M059J (cell line): ENCODE results near the gene CRYBG1. TPM values are rescaled to one million over a fixed set of nuclear protein-coding genes. Genes with fewer than 3 reads are reported as not detected.
"Not testable (repeated sequence)": the region's sequence is repeated elsewhere in the genome, so short reads cannot be mapped to it uniquely, and the experiment has no call there.

Experiments used
- DNase-seq: peaks from one replicate; pipeline ENCODE4 v3.0.0-alpha.2; 2012; ENCODE audit warnings: low read depth
- total RNA-seq: library from RNA; depleted of rRNA; stranded (reverse); fragments of >200 nt; shearing (Covaris generic); gene quantifications from 2 replicates; pipeline ENCODE4 v1.2.3, GENCODE V29; 2014

The CRYBG1 gene
- total RNA-seq, 1 experiment from 2014 or later, result 18.9 TPM

GRCh38 chr6:106548926-106549455 lies 188.5 kb downstream of the CRYBG1 start:
- not testable (repeated sequence) for DNase-seq

DNA sequence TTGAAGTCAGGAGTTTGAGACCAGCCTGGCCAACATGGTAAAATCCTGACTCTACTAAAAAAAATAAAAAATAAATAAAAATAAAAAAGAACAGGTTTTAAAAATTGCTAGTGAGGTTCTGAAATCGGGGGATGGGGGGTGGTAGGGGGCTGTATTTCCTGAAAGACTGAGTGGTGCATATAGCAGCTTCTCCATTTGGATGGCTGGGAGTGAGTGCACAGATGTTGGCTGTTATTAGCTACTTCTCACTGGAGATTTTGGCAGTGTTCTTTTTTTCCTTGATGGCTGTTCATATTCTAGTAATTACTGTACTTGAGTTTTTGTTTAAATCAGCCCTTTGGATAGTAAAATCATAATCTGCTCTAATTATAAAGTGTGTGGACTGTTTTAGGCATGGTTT lies 189.0 kb downstream of the CRYBG1 start:
- no peak for DNase-seq

DNA sequence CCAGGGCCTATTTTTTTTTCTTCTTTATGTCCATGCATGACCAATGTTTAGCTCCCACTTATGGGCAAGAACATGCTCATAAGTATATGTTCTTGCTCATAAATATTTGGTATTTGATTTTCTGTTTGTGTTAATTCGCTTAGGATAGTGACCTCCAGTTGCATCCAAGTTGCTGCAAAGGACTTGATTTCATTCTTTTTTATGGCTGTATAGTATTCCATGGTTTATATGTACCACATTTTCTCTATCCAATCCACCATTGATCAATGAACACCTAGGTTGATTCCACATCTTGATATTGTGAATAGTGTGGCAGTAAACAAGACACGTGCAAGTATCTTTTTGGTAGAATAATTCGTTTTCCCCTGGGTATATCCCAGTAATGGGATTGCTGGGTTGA lies 190.6 kb downstream of the CRYBG1 start:
- no peak for DNase-seq

DNA sequence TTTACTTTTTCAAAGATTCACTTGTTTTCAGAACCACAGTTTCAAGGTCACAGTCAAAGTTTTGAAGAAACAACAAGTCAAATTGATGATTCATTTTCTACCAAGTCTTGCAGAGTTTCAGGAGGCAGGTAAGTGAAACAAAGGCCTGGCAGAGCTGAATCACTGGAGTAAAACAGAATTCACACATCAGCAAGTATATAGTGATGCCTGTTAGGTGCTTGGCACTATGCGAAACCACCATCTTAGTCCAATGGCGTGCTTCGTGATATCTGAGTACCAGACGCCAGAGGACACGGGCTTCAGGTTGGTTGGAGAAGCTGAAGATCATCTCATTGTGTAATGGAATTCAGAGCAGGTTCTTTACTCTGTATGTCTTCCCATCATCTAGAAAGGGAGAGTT lies 192.9 kb downstream of the CRYBG1 start:
- DNase-seq, result no peak

- DNase-seq, result no peak
Measured at GRCh38 chr6:106555767-106556166, 195.2 kb downstream of the CRYBG1 start.

DNA sequence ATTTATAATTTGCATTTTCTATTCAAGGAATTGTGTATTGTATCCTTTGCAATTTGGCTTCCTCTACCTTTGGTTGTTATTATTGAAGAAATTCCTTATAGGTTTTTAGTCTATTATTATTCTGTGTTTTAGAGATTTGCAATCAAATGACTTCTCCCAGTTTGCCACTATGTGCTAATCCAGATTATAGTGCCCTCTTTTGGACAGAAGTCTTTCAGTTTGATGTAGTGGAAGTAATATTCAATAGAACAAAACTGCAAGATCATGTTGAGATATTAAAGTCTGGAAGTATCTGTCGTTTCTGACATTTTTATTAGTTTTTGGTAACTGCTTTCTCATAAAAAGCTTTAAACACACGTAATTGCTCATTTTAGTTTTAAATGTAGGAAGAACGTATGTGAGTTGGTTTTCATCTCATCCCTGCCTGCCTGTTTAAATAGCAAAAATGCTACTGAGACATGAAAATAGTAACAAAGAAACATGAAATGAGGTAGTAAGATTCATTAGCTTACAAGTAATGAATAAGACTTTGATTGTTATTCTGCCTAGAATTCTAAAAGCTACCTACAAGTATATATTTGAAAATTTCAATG lies 195.9 kb downstream of the CRYBG1 start:
- DNase-seq, result peak; percentile 49

- DNase-seq, result no peak
Measured at GRCh38 chr6:106557837-106558236, 197.3 kb downstream of the CRYBG1 start.

DNA sequence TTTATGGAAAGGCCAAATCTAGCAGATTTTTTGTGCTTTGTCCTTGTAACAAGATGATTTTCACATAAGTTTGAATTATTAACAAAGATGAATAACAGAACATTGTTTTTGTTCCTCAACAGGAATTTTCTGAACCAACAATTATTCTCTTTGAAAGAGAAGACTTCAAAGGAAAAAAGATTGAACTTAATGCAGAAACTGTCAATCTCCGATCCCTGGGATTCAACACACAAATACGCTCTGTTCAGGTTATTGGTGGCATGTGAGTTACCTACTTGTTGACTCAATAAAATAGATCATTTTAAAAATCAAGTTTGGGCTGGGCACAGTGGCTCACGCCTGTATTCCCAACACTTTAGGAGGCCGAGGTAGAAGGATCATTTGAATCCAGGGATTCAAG lies 197.8 kb downstream of the CRYBG1 start:
- no peak for DNase-seq

DNA sequence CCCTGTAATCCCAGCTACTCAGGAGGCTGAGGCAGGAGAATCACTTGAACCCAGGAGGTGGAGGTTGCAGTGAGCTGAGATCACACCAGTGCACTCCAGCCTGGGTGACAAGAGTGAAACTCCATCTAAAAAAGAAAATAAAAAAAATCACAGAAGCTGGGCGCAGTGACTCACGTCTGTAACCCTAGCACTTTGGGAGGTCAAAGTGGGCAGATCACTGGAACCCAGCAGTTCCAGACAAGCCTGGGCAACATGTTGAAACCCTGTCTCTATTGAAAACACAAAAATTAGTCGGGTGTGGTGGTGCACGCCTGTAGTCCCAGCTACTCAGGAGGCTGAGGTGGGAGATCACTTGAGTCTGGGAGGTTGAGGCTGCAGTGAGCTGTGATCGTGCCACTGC lies 199.1 kb downstream of the CRYBG1 start:
- DNase-seq, result not testable (repeated sequence)

DNA sequence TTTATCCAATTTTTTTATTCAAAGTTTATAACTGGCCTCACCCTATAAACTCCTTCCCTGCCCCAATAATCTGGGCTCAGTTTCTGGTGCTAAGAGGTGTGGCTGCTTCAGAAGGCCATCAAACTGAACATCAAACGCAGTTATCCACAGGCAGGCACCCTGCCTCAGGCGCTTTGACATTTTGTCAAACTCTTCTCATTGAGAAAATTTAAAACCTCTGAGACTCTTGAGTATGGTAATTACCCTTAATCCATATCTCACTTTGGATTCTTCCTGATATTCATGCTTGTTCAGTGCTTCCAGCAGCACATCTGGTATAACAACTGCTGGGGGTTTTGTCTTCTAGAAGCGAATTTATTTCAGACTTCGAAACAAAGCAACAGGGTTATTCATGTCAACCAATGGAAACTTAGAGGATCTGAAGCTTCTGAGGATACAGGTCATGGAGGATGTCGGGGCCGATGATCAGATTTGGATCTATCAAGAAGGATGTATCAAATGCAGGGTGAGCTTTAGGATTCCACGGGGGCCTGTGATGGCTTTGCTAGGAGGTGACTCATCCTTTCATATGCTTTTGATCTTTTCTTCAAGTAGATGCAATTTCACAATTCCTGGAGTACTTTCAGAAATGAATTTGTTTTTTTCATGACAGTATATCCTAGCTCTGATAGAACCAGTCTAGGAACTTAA lies 200.6 kb downstream of the CRYBG1 start:
- DNase-seq, result peak; percentile 53

- DNase-seq, result peak; percentile 40
Measured at GRCh38 chr6:106561686-106562405, 201.3 kb downstream of the CRYBG1 start.

GRCh38 chr6:106563614-106564013 lies 203.1 kb downstream of the CRYBG1 start:
- no peak for DNase-seq

GRCh38 chr6:106564476-106564875 lies 204.0 kb downstream of the CRYBG1 start:
- no peak for DNase-seq

GRCh38 chr6:106568530-106568929 lies 208.0 kb downstream of the CRYBG1 start:
- DNase-seq, result peak; percentile 44

DNA sequence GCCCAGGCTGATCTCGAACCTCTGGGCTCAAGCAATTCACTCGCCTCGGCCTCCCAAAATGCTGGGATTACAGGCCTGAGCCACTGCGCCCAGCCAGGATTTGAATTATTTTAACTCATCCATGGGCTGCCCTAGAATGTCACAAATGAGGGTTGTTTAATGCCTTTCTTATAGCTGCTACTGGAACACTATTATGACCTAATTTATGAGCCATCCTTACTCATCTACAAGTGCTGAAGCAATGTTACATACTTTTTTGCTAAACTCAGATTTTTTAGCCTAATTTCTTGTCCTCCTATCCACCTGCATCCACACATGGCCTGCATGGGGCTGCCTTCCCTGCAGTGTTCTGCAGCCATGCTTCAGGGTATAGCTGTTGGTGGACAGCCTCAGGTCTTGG lies 208.9 kb downstream of the CRYBG1 start:
- DNase-seq, result no peak

- no peak for DNase-seq
Measured at GRCh38 chr6:106572436-106572835, 211.9 kb downstream of the CRYBG1 start.

DNA sequence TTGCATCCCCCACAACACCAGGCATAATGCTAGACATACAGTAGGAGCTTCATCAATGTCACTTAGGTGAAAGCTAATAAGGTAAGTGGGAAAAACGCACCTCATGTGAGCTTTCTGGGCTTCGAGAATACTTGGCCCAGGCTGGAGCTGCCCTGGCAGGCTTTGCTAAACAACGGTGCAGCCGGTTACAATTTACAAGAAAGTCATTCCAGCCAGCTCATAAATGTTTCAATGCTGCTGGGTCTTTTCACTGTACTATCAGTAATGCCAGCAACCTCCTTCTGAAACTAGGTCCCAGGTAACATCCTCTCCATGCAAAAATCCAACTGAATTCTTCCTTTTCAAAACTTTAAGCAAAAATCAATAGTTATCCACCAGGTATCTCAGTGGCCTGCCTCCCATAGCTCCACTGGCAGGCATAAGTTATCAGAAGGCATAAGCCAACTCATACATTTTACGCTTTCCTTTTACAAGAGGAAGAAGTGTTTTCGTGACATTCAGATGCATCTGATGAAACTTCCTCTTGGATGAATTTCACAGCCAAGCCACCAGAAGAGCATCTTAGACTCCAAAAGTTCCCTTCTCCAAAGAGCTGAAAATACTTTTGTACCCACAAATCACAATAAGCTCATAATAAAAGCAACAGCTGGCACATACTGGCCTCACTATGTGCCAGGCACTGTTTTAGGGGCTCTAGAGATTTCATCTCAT lies 212.5 kb downstream of the CRYBG1 start:
- no peak for DNase-seq

- DNase-seq, result peak; percentile 97
Measured at GRCh38 chr6:106574741-106575458, 214.4 kb downstream of the CRYBG1 start.

GRCh38 chr6:106579281-106579680 lies 218.8 kb downstream of the CRYBG1 start:
- peak; percentile 15 for DNase-seq

DNA sequence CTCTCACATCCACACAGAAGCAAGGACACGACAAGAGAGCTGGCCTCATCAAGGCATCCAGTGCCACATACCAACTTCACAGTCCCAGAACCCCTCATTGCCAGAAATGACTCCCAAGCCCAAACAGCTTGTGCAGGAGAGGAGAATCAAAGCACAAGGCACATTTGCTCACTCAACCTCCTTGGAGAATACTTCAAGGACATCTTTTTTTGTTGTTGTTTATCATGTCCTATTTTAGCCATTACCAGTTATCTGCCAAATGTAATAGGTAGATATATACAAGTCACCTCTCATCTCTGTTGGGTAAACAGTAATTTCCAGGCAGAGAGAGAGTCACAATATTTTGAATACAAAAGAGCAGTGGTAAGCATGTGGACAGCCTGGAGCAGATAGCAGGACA lies 221.0 kb downstream of the CRYBG1 start:
- DNase-seq, result no peak

DNA sequence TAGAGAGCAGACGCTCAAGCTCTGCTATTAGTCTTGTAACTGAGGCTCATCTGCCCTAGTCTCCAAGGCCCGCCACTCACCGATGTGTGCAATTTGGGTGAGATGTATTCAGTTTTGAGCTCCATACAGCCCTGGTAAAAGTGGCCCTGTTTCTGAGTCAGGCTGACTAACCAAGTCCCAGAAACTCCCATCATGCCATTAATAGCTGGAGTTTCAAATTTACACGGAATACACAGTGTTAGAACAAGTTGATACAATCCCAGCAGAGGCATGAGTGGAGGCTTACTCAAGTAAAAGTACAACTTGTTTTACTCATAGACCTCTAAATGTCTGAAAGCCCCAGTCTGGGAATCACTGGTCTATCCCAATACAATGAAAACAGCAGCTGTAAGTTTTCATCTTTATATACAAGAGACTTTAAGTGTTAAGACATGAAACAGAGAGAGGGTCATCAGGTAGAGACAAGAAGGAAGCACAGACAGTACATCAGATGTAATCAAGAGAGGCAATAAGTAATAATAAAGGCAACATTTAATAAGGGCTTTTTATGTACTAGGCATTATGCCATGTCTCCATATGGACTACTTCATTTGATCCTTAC lies 226.4 kb downstream of the CRYBG1 start:
- no peak for DNase-seq
